Ovary (tissue), 9 donors: ENCODE results near the gene RAB43. TPM values are rescaled to one million over a fixed set of nuclear protein-coding genes. Genes with fewer than 3 reads are reported as not detected.
A peak's percentile ranks its signal among the peaks of the same experiment; 100 is the strongest.

ENCODE experiments used
- DNase-seq, 5 donors: peaks; one replicate each; pipeline ENCODE4 v3.0.0-alpha.2; 2019 to 2020
- H3K27ac ChIP-seq, 2 donors: fragments of 200-600 bp; one replicate each; pipeline versions ENCODE4 v1.5.1 to v1.8.0; 2019 to 2022
- H3K27me3 ChIP-seq: fragments of 200-600 bp; one replicate; pipeline ENCODE4 v1.8.0; 2022
- H3K36me3 ChIP-seq: fragments of 200-600 bp; sonication (generic); one replicate; pipeline ENCODE4 v1.5.1; 2019
- H3K4me1 ChIP-seq: one replicate; pipeline ENCODE4 v1.8.1; 2013; ENCODE audit warnings: mild to moderate bottlenecking, moderate library complexity; ENCODE audit not compliant: insufficient read depth
- H3K4me3 ChIP-seq: fragments of 200-600 bp; sonication (generic); one replicate; pipeline ENCODE4 v1.5.1; 2017
- H3K9me3 ChIP-seq, 2 donors: fragments of 200-600 bp in 1 of 2; sonication (generic) in 1 of 2; one replicate each; pipeline versions ENCODE4 v1.5.1 to v1.8.1; 2013 to 2019; ENCODE audit warnings: mild to moderate bottlenecking in 1 of 2, moderate library complexity in 1 of 2
- CTCF ChIP-seq, 3 donors: fragments of 450-650 bp in 2 of 3; fragments of 200-600 bp in 1 of 3; IDR thresholded peaks; one replicate each; pipeline versions ENCODE4 v1.5.1 to v1.8.0; 2016 to 2022; ENCODE audit warnings: antibody characterized with exemption in 3 of 3, mild to moderate bottlenecking in 1 of 3
- EP300 ChIP-seq: sonication (generic); formaldehyde crosslinking; IDR thresholded peaks from one replicate; pipeline ENCODE4 v1.6.1; 2017; ENCODE audit warnings: antibody characterized with exemption
- POLR2A ChIP-seq: fragments of 450-650 bp; IDR thresholded peaks from one replicate; pipeline ENCODE4 v1.6.1; 2017; ENCODE audit warnings: antibody characterized with exemption, mild to moderate bottlenecking, moderate library complexity
- WGBS, 3 donors: extraction: QIAGEN DNeasy Blood & Tissue Kit in 1 of 3; methylation state at CpG; one replicate each; pipeline versions ENCODE4 v1.1.5 to v1.1.7; 2013 to 2017; 5-methylcytosine and 5-hydroxymethylcytosine counted together
- intact Hi-C, 4 donors: fragments of 100-400 bp; cut with DNase I; formaldehyde crosslinking; loops; one replicate each; pipeline versions ENCODE4 v1.11.0 to v1.15.1; 2022 to 2023
- polyA plus RNA-seq, 2 donors: library from polyadenylated mRNA; stranded (reverse); fragments of 200-250 nt in 1 of 2; fragments of 350-450 nt in 1 of 2; fragmentation: Illumina TruSeq in 1 of 2; extraction: RNeasy Lipid Tissue Mini Kit (QIAGEN cat#74804) in 1 of 2; gene quantifications; one replicate each; pipeline ENCODE4 v1.2.3, GENCODE V29; 2013 to 2014
- total RNA-seq, 7 donors: library from RNA; depleted of rRNA in 2 of 7; stranded (reverse); fragments of >200 nt in 2 of 7; fragmentation: NEBNext Ultra II Directional in 3 of 7; extraction: Animal tissue kit (Norgen Biotek cat#: 25700) in 3 of 7; gene quantifications; one replicate each; pipeline versions ENCODE4 v1.1.0 to v1.2.4, GENCODE V29; 2016 to 2023
- donor health status: DM: no; HTN: no; CAD: no; lungs with moderate emphysema.
- donor health status: DM: no; HTN: no; CAD: no.
- donor health status: Bipolar disorder and iron deficiency.
- donor health status: DM: yes; HTN: yes; CAD: no.
- donor health status: DM: no; HTN: no; CAD: no.
- donor health status: DM: yes; HTN: yes; CAD: no.

RAB43 gene
- total and polyA plus RNA-seq, 9 donors, result 0.88 to 37.7 (median 23.4) TPM

- no peak for DNase-seq
- TF ChIP-seq EP300, result no peak
- TF ChIP-seq CTCF (IDR thresholded peaks at IDR 0.05), result no peak
- TF ChIP-seq POLR2A, result no peak
- no peaks in the 10 kb centered on the region for H3K27me3 ChIP-seq
- intact Hi-C loops, result no loop called here
- no peak overlapping the region for H3K4me3 ChIP-seq
- H3K36me3 ChIP-seq, result no peaks in the 10 kb centered on the region
- H3K4me1 ChIP-seq, result peaks cover 2% of the 10 kb centered on the region
- H3K27ac ChIP-seq, result no peak overlapping the region
- no peaks in the 10 kb centered on the region for H3K9me3 ChIP-seq
- WGBS, 3 donors, result 83 to 90% (median 89%) methylated on average over 10 of the region's 10 CpGs
These were observed 58.4 kb downstream of the RAB43 start for GRCh38 chr3:129063091-129063640.

GRCh38 chr3:129061888-129062834, 59.4 kb downstream of the RAB43 start:
- no peaks in the 10 kb centered on the region for H3K36me3 ChIP-seq
- WGBS, 3 donors, result 84 to 90% (median 88%) methylated on average over 21 to 32 of the region's 32 CpGs

GRCh38 chr3:129061023-129061887, 60.3 kb downstream of the RAB43 start:
- no peak for DNase-seq
- TF ChIP-seq EP300 (no peak), POLR2A (no peak), CTCF (IDR thresholded peaks at IDR 0.05) (no peak)
- no peak overlapping the region for H3K4me3 ChIP-seq
- H3K27ac ChIP-seq, result no peak overlapping the region
- H3K27me3 ChIP-seq, result no peaks in the 10 kb centered on the region
- H3K9me3 ChIP-seq, result no peaks in the 10 kb centered on the region
- no peaks in the 10 kb centered on the region for H3K36me3 ChIP-seq
- WGBS, 3 donors, result 93% methylated on average over 19 of the region's 19 CpGs
- intact Hi-C loops, result no loop called here
- H3K4me1 ChIP-seq, result peaks cover 4% of the 10 kb centered on the region

More at GRCh38 chr3:129061888-129062834, 59.4 kb downstream of the RAB43 start:
- no peak for TF ChIP-seq POLR2A
- TF ChIP-seq EP300, result no peak
- TF ChIP-seq CTCF (IDR thresholded peaks at IDR 0.05), result no peak
- Histone ChIP-seq H3K27me3 (no peaks in the 10 kb centered on the region), H3K4me3 (no peak overlapping the region), H3K4me1 (peaks cover 4% of the 10 kb centered on the region), H3K27ac (no peak overlapping the region), H3K9me3 (no peaks in the 10 kb centered on the region)
- intact Hi-C loops, result no loop called here
- peak in 1 of 5 donors; percentile 21 for DNase-seq
